ENCODE results near the gene OSER1. TPM values are rescaled to one million over a fixed set of nuclear protein-coding genes. Genes with fewer than 3 reads are reported as not detected.

OSER1 gene
- total and polyA plus RNA-seq, 2 of the 8 experiments (the other 6 are each of a cell fraction or from before 2014, with no cell fraction given): 24.5 to 31.8 TPM

GRCh38 chr20:44219791-44220190, 9.2 kb upstream of the OSER1 start:
- Histone ChIP-seq H3K27ac (ENCODE audit: low read depth, low read length) (no peak overlapping the region), H3K9me3 (ENCODE audit: insufficient read depth in 2 of 2, low read depth in 1 of 2, low read length in 1 of 2) (no peaks in the 10 kb centered on the region), H2AK5ac (ENCODE audit: low read depth, low read length) (no peak overlapping the region), H3K79me1 (ENCODE audit: low read depth, low read length) (no peaks in the 10 kb centered on the region), H2BK120ac (replicated peaks; ENCODE audit: low read depth, low read length) (no peak overlapping the region), H3K4ac (replicated peaks; ENCODE audit: insufficient read length, low read depth, low read length) (no peak overlapping the region), H4K8ac (ENCODE audit: extremely low read depth, insufficient read depth, low read length) (no peak overlapping the region), H3K4me2 (ENCODE audit: insufficient read depth in 1 of 2, low read depth in 2 of 2, low read length in 2 of 2) (no peak overlapping the region), H3K79me2 (ENCODE audit: control insufficient read depth in 1 of 2, insufficient read depth in 2 of 2, low read length in 2 of 2) (no peaks in the 10 kb centered on the region), H3K9ac (replicated peaks in 1 of 4; ENCODE audit: extremely low read depth in 1 of 4, low read depth in 3 of 4, low read length in 3 of 4) (no peak overlapping the region), H2AFZ (ENCODE audit: low read length) (no peak overlapping the region), H3K56ac (replicated peaks; ENCODE audit: insufficient read length, low read depth, low read length) (no peak overlapping the region), H2BK12ac (ENCODE audit: low read depth, low read length) (no peak overlapping the region), H4K91ac (replicated peaks; ENCODE audit: insufficient read length, low read length) (no peak overlapping the region), H3K36me3 (ENCODE audit: control insufficient read depth in 2 of 4, insufficient read depth in 4 of 4, low read length in 3 of 4) (no peaks in the 10 kb centered on the region), H3K27me3 (replicated peaks in 1 of 4; ENCODE audit: control insufficient read depth in 3 of 4, extremely low read depth in 1 of 4, insufficient read depth in 3 of 4, low read length in 3 of 4) (no peaks in the 10 kb centered on the region), H4K20me1 (replicated peaks in 1 of 2; ENCODE audit: control insufficient read depth in 1 of 2, insufficient read depth in 2 of 2, low read length in 2 of 2) (peaks cover 0 to 3% of the 10 kb centered on the region in 2 experiments), H3K14ac (ENCODE audit: insufficient read length) (no peak overlapping the region), H3K4me3 (ENCODE audit: extremely low read depth in 1 of 4, insufficient read depth in 2 of 4, low read depth in 3 of 4, low read length in 4 of 4) (no peak overlapping the region), H3K4me1 (replicated peaks in 1 of 4; ENCODE audit: control insufficient read depth in 3 of 4, insufficient read depth in 4 of 4, low read length in 3 of 4) (peaks cover 0 to 3% (median under 1%) of the 10 kb centered on the region in 4 experiments; a peak in 1 of 7 replicates), H2BK20ac (ENCODE audit: low read length) (no peak overlapping the region), H2BK5ac (ENCODE audit: low read depth, low read length) (no peak overlapping the region), H3K23me2 (ENCODE audit: low read depth, low read length) (no peaks in the 10 kb centered on the region), H4K5ac (ENCODE audit: insufficient read length, low read depth, low read length) (no peak overlapping the region), H2BK15ac (ENCODE audit: low read length) (no peak overlapping the region), H3K18ac (ENCODE audit: extremely low read depth, low read length) (no peak overlapping the region), H3K23ac (ENCODE audit: insufficient read length) (no peak overlapping the region)
- ChIA-PET POLR2A (ENCODE audit: partially characterized antibody) (interaction anchor here (1.3 kb wide), 1 partner anchor 9 kb away, joined by 4 read pairs; the partner anchor contains the start of gene OSER1), CTCF (ENCODE audit: partially characterized antibody) (interaction anchor here (1.0 to 11.2 kb wide), 7 partner anchors 10 to 314 kb away, joined by 3 to 153 read pairs (median 11); partner anchors contain the start of genes FITM2 and GDAP1L1)
- 66% methylated on average over 6 of the region's 6 CpGs; no CpG with 5 or more reads in 1 of the 2 experiments for WGBS, 2 experiments (ENCODE audit: extremely low coverage in 1 of 2, insufficient coverage in 1 of 2, insufficient read length in 1 of 2, insufficient replicate concordance in 2 of 2, low coverage in 1 of 2, low lambda C conversion rate in 2 of 2, missing lambda C conversion rate in 1 of 2)
- DNase-seq (ENCODE audit: low read depth in 1 of 2, low spot score in 2 of 2) (no peak), FAIRE-seq (no peak)
- TF ChIP-seq JUN (IDR thresholded peaks at IDR 0.05; ENCODE audit: low read depth, low read length) (no peak), EP300 (IDR thresholded peaks at IDR 0.05; ENCODE audit: borderline replicate concordance in 1 of 2, low read depth in 2 of 2, low read length in 2 of 2) (no peak), HDAC6 (IDR thresholded peaks at IDR 0.05; ENCODE audit: low read depth, low read length) (no peak), RNF2 (IDR thresholded peaks at IDR 0.05; ENCODE audit: borderline replicate concordance, low read depth, low read length, missing control alignments, poor library complexity, severe bottlenecking) (no peak)
